Cerebellar cortex (tissue), 1 donor: ENCODE results near the gene KDM2B.
"Not testable (repeated sequence)": the region's sequence is repeated elsewhere in the genome, so short reads cannot be mapped to it uniquely, and the experiment has no call there.

Experiments
- DNase-seq: peaks from one replicate; pipeline ENCODE4 v3.0.0-alpha.2; 2015; ENCODE audit warnings: low spot score

KDM2B gene

GRCh38 chr12:121384891-121385290 lies 195.9 kb downstream of the KDM2B start:
- DNase-seq: not testable (repeated sequence)

GRCh38 chr12:121383601-121384021 lies 197.2 kb downstream of the KDM2B start:
- DNase-seq: no peak

GRCh38 chr12:121379945-121380344 lies 200.9 kb downstream of the KDM2B start:
- DNase-seq: no peak
